ENCODE data around the gene MBNL1. TPM values are rescaled to one million over a fixed set of nuclear protein-coding genes. Genes with fewer than 3 reads are reported as not detected.

MBNL1 gene
- total RNA-seq, 3 donors from 2014 or later: 314 to 702 (median 353) TPM

GRCh38 chr3:152452318-152452717, 183.6 kb downstream of the MBNL1 start:
- intact Hi-C loops (cut with DNase I; ENCODE audit: low total_unique reads): no loop called here
- no peak for DNase-seq (ENCODE audit: low spot score in 2 of 2)
- no peaks in the 10 kb centered on the region for H3K9me3 ChIP-seq
- H3K4me1 ChIP-seq: no peaks in the 10 kb centered on the region
- no peak overlapping the region for H3K27ac ChIP-seq
- no peak overlapping the region for H3K4me3 ChIP-seq
- TF ChIP-seq, protein P1, sequence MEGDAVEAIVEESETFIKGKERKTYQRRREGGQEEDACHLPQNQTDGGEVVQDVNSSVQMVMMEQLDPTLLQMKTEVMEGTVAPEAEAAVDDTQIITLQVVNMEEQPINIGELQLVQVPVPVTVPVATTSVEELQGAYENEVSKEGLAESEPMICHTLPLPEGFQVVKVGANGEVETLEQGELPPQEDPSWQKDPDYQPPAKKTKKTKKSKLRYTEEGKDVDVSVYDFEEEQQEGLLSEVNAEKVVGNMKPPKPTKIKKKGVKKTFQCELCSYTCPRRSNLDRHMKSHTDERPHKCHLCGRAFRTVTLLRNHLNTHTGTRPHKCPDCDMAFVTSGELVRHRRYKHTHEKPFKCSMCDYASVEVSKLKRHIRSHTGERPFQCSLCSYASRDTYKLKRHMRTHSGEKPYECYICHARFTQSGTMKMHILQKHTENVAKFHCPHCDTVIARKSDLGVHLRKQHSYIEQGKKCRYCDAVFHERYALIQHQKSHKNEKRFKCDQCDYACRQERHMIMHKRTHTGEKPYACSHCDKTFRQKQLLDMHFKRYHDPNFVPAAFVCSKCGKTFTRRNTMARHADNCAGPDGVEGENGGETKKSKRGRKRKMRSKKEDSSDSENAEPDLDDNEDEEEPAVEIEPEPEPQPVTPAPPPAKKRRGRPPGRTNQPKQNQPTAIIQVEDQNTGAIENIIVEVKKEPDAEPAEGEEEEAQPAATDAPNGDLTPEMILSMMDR (IDR thresholded peaks at IDR 0.05): no peak
- no peak for TF ChIP-seq POLR2AphosphoS5 (IDR thresholded peaks at IDR 0.05)
- H3K27me3 ChIP-seq: no peaks in the 10 kb centered on the region
- no peaks in the 10 kb centered on the region for H3K36me3 ChIP-seq

GRCh38 chr3:152454076-152454875, 185.5 kb downstream of the MBNL1 start:
- H3K4me1 ChIP-seq: no peaks in the 10 kb centered on the region
- H3K36me3 ChIP-seq: no peaks in the 10 kb centered on the region

DNA sequence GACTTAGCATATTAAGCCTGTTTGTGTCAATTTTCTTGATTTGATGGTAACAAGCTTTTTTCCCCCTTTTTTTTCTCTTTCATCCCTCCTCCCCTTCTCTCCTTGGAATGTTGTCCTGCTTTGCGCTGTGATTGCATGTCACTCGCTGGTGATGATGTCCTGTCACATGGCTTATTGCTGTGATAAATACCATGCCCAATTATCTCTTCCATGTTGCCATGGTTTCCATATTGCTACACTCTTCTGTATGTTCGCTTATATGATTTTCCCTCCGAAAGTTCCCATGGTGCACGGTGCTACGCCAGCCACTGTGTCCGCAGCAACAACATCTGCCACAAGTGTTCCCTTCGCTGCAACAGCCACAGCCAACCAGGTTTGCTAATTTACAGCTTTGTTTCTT, 187.3 kb downstream of the MBNL1 start:
- DNase-seq (ENCODE audit: low spot score in 2 of 2): no peak
- no peak overlapping the region for H3K4me3 ChIP-seq
- H3K9me3 ChIP-seq: no peaks in the 10 kb centered on the region
- intact Hi-C loops (cut with DNase I; ENCODE audit: low total_unique reads): no loop called here
- no peaks in the 10 kb centered on the region for H3K27me3 ChIP-seq
- TF ChIP-seq POLR2AphosphoS5 (IDR thresholded peaks at IDR 0.05): no peak
- TF ChIP-seq, protein P1 (IDR thresholded peaks at IDR 0.05): no peak
- TF ChIP-seq POLR2A (IDR thresholded peaks at IDR 0.05): no peak
- H3K27ac ChIP-seq: no peak overlapping the region
- no peaks in the 10 kb centered on the region for H3K4me1 ChIP-seq
- no peaks in the 10 kb centered on the region for H3K36me3 ChIP-seq

More at GRCh38 chr3:152454076-152454875, 185.5 kb downstream of the MBNL1 start:
- H3K4me3 ChIP-seq: no peak overlapping the region
- no peaks in the 10 kb centered on the region for H3K9me3 ChIP-seq
- H3K27me3 ChIP-seq: no peaks in the 10 kb centered on the region
- intact Hi-C loops (cut with DNase I; ENCODE audit: low total_unique reads): no loop called here
- no peak overlapping the region for H3K27ac ChIP-seq
- no peak for DNase-seq (ENCODE audit: low spot score in 2 of 2)
- TF ChIP-seq POLR2AphosphoS5 (IDR thresholded peaks at IDR 0.05) (no peak), POLR2A (IDR thresholded peaks at IDR 0.05) (no peak)
- TF ChIP-seq, protein P1 (IDR thresholded peaks at IDR 0.05): no peak

DNA sequence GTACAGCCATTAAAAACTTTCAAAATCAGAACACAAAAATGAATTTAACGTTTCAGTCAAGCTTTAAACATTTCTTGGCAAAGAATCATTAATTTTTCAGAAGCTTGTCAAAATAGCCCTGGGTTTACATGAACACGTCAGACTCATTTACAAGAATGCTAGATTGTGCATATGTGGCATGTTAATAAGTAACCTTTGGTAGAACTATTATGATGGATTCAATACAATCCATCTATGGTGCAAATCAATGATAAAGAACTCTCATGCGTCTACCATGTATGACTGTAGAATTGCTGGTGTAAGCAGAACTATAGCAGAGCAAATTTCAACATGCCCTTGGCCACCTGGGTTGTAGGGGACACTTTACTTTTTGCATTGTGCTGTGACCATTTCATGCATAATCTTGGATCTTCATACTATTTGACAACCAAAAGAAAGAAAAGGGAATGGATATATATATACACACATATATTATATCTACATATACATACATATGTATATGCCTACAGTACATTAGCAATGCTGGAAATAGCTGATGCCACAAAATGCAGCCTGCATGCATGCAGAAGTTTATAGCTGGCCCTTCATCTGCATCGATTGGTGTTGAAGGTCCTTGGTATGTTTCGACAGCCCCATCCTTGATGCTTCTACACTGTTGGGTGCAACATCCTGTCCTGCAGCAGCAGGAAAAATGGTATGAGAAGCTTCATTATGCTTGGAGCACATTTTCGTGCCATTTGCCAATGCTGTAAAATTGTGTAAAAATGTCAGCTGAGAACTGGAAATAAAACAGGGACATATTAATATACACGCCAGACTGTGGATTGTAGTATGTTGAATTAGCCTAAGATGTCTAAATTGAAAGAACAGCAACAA, 189.0 kb downstream of the MBNL1 start:
- Histone ChIP-seq H3K27me3 (no peaks in the 10 kb centered on the region), H3K4me1 (no peaks in the 10 kb centered on the region), H3K27ac (no peak overlapping the region), H3K9me3 (no peaks in the 10 kb centered on the region), H3K36me3 (no peaks in the 10 kb centered on the region), H3K4me3 (no peak overlapping the region)
- intact Hi-C loops (cut with DNase I; ENCODE audit: low total_unique reads): no loop called here
- no peak for DNase-seq (ENCODE audit: low spot score in 2 of 2)
- TF ChIP-seq POLR2A (IDR thresholded peaks at IDR 0.05) (no peak), POLR2AphosphoS5 (IDR thresholded peaks at IDR 0.05) (no peak)

DNA sequence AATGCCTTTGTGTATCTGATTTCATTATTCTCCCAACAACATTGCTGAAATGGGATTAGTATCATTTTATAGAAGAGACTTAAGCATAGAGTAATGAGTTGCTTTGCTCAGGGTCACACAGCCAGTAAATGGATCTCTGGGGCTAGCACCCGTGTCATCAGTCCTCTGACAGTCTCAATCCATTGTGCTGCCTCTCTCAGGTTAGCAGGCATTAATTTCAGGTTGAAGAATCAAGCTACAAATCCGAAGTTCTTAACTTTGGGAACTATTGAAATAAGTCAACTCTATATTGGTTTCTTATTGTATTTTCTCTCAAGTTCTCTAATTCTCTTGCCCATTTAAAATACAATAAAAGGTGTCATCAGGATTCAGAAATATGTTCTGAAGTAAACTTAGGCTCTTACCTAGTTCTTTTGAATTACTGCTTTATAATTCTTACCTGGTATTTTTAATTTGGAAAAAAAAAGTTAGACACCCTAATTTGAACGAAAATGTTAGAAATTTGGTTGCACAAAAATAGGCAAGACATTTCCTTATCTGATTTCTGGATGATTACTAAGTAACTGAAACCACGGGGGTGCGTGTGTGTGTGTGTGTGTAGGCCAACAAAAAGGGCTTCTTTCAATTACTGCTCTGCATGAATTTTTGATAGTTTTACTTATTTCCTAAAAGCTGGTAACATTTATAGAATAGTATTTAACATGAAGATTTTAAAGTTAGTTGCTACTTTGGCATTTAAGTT, 189.8 kb downstream of the MBNL1 start:
- Histone ChIP-seq H3K27ac (no peak overlapping the region), H3K9me3 (no peaks in the 10 kb centered on the region), H3K4me1 (no peaks in the 10 kb centered on the region), H3K27me3 (no peaks in the 10 kb centered on the region), H3K4me3 (no peak overlapping the region), H3K36me3 (peaks cover 5% of the 10 kb centered on the region)
- DNase-seq (ENCODE audit: low spot score in 2 of 2): no peak
- no peak for TF ChIP-seq POLR2AphosphoS5 (IDR thresholded peaks at IDR 0.05)
- TF ChIP-seq, protein P1 (IDR thresholded peaks at IDR 0.05): no peak
- TF ChIP-seq POLR2A (IDR thresholded peaks at IDR 0.05): no peak
- intact Hi-C loops (cut with DNase I; ENCODE audit: low total_unique reads): no loop called here

Measured in breast epithelium (tissue), 4 donors.